Stimulated activated CD8-positive, alpha-beta memory T cell treated with anti-CD3 and anti-CD28 coated beads, Interleukin-4, amount 100 ng/mL, for 24 hours (primary cell): Measurements from ENCODE around the gene SYNGR3.

Source experiments
- DNase-seq: peaks from one replicate; pipeline ENCODE4 v3.0.0-alpha.2; 2020; ENCODE audit warnings: low read depth

SYNGR3 gene

DNA sequence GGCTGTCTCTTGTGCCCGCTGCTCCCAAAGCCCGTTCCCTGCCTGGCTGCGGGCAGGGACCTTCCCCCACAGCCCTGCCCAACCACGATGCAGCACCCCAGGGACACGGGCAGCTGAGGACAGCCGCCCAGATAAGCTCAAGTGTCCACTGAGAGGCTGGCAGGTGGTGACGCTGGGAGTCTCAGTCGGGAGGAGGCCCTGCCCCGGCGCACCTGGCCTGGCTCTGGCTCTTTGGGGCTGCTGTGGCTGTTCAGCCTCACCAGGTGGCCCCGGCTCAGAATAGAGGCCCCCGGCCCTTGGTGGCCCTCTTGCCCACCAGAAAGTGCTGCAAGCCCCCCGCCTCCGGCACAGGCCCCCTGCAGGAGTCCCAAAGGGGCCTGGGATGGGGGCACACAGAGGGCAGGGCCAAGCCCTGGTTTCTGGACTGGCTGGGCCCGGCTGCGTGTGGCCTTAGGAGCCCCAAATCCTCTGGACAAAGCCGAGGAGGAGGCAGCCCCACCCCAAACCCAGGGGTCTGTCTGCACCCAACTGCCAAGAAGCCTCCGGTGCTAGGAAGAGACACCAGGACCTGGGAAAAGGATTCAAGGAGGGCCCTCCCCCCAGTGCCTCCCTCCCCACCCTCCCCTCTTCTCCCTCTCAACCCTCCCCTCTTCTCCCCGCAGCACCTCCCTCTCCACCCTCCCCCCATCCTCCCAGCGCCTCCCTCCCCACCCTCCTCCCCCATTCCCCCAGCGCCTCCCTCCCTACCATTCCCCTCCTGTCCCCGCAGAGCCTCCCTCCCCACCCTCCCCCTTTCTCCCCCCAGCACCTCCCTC, 52.6 kb downstream of the SYNGR3 start:
- DNase-seq, result no peak

DNA sequence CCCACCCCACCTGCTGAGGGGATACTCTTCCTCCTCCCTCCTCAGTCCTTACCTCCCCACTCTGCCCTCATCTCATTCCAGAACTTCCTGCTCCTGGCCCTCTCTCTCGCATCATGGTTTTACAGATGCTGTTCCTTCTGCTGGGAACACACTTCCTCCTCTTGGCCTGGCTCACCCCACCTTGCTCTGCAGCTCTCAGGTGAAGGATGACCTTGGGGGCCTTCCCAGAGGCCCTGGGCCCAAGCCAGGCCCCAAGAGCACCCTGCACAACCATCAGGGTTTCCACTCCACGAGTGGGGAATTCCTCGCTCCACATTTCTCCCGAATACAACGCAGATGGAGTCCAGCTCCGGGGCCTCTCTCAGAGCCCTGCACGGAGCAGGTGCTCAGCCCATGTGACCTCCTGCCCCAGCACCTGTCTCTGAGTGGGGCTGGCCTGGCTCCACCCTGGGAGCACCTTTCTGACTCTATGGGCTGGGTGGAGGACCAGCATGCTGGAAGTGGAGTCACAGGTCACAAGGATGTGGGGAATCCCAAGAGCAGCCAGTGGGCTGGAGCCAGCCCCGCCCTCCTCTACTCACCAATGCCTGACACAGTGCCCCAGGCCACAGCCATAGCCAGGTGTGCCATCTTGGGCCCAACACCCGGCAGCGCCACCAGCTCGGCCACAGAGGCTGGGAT, 53.4 kb downstream of the SYNGR3 start:
- DNase-seq, result no peak
